GM18907 (cell line): ENCODE data around the gene PPIC.

ENCODE experiments used
- ATAC-seq: cut with Tn5 transposase; IDR thresholded peaks from one replicate; pipeline ENCODE4 v1.9.1; 2021; ENCODE audit warnings: mild to moderate bottlenecking, moderate library complexity; ENCODE audit not compliant: unreplicated experiment

The PPIC gene

GRCh38 chr5:123036391-123037103 lies at the start of gene PPIC:
Gene PPIC (minus strand): TSS chr5:123036725. CDS start chr5:123036625, 100 bp downstream.
- peak; percentile 73 for ATAC-seq

GRCh38 chr5:123085638-123086286 lies 49.2 kb upstream of the PPIC start:
- no peak for ATAC-seq

GRCh38 chr5:123084730-123085605 lies 48.4 kb upstream of the PPIC start:
- no peak for ATAC-seq

- no peak for ATAC-seq
These were observed 46.8 kb upstream of the PPIC start for GRCh38 chr5:123083298-123083697.

GRCh38 chr5:123080215-123080614 lies 43.7 kb upstream of the PPIC start:
- no peak for ATAC-seq

- no peak for ATAC-seq
These were observed 39.1 kb upstream of the PPIC start for GRCh38 chr5:123075521-123076163.

GRCh38 chr5:123068368-123068938 lies 31.9 kb upstream of the PPIC start:
- no peak for ATAC-seq

- no peak for ATAC-seq
These were observed 29.5 kb upstream of the PPIC start for GRCh38 chr5:123066016-123066415.

- no peak for ATAC-seq
These were observed 22.9 kb upstream of the PPIC start for GRCh38 chr5:123059455-123059854.

- ATAC-seq, result no peak
These were observed 14.7 kb upstream of the PPIC start for GRCh38 chr5:123051206-123051605.

- ATAC-seq, result no peak
These were observed 11.2 kb upstream of the PPIC start for GRCh38 chr5:123047706-123048105.

- ATAC-seq, result no peak
These were observed 9.7 kb upstream of the PPIC start for GRCh38 chr5:123046222-123046621.

- ATAC-seq, result no peak
These were observed 8.5 kb upstream of the PPIC start for GRCh38 chr5:123044926-123045617.

- ATAC-seq, result no peak
These were observed 3.1 kb upstream of the PPIC start for GRCh38 chr5:123039673-123040072.

GRCh38 chr5:123037104-123037418 lies 536 bp upstream of the PPIC start:
- no peak for ATAC-seq

GRCh38 chr5:123035918-123036390 lies 571 bp downstream of the PPIC start:
- ATAC-seq, result peak; percentile 36

GRCh38 chr5:123035360-123035917 lies 1.1 kb downstream of the PPIC start:
- ATAC-seq, result peak; percentile 47

- ATAC-seq, result no peak
These were observed 3.3 kb downstream of the PPIC start for GRCh38 chr5:123033157-123033671.

GRCh38 chr5:123028222-123028621 lies 8.3 kb downstream of the PPIC start:
- ATAC-seq, result no peak

- no peak for ATAC-seq
These were observed 21.8 kb downstream of the PPIC start for GRCh38 chr5:123014689-123015088.
